CD8-positive, alpha-beta memory T cell (primary cell): Measurements from ENCODE around the gene FRG1. TPM values are rescaled to one million over a fixed set of nuclear protein-coding genes. Genes with fewer than 3 reads are reported as not detected.
A peak's percentile ranks its signal among the peaks of the same experiment; 100 is the strongest.
"Not testable (repeated sequence)": the region's sequence is repeated elsewhere in the genome, so short reads cannot be mapped to it uniquely, and the experiment has no call there.

ENCODE experiments used
- CTCF ChIA-PET: fragments of 350-600 bp; sonication (Branson Sonifier 250); formaldehyde crosslinking; loops from one replicate; lab custom pipeline; 2021; ENCODE audit warnings: antibody characterized with exemption; lab: Charles Lee
- POLR2A ChIA-PET: fragments of 350-600 bp; sonication (Branson Sonifier 250); formaldehyde crosslinking; loops from one replicate; lab custom pipeline; 2021; ENCODE audit warnings: antibody characterized with exemption; lab: Charles Lee
- DNase-seq, 5 donors: peaks; one replicate each; pipeline versions ENCODE4 v3.0.0 to v3.0.0-alpha.2; 2020 to 2022; ENCODE audit warnings: mixed read lengths in 1 of 5
- H3K27ac ChIP-seq: one replicate; pipeline ENCODE4 v1.7.0; 2013; ENCODE audit warnings: low read depth, mild to moderate bottlenecking, low read length, moderate library complexity
- H3K27me3 ChIP-seq: 2 replicates; pipeline ENCODE4 v1.7.0; 2013; ENCODE audit warnings: low read length, mild to moderate bottlenecking; ENCODE audit not compliant: insufficient read depth, poor library complexity, severe bottlenecking
- H3K36me3 ChIP-seq: 2 replicates; pipeline ENCODE4 v1.7.0; 2013; ENCODE audit warnings: mild to moderate bottlenecking, low read length, moderate library complexity; ENCODE audit not compliant: insufficient read depth
- H3K4me1 ChIP-seq: 2 replicates; pipeline ENCODE4 v1.7.0; 2013; ENCODE audit warnings: mild to moderate bottlenecking, low read length, moderate library complexity; ENCODE audit not compliant: insufficient read depth
- H3K4me3 ChIP-seq: 2 replicates; pipeline ENCODE4 v1.7.0; 2013; ENCODE audit warnings: mild to moderate bottlenecking, low read length
- H3K9me3 ChIP-seq: 2 replicates; pipeline ENCODE4 v1.7.0; 2013; ENCODE audit warnings: mild to moderate bottlenecking, low read length
- H3K27ac Mint-ChIP-seq, 8 donors: one replicate each; pipeline ENCODE4 v1.8.0; 2020 to 2021; ENCODE audit warnings: mixed read lengths in 8 of 8, mild to moderate bottlenecking in 6 of 8, inconsistent platforms in 3 of 8, moderate library complexity in 3 of 8
- H3K27me3 Mint-ChIP-seq, 2 donors: one replicate each; pipeline ENCODE4 v1.8.0; 2020 to 2021; ENCODE audit warnings: mixed read lengths in 2 of 2, mild to moderate bottlenecking in 1 of 2, moderate library complexity in 1 of 2
- H3K36me3 Mint-ChIP-seq, 3 donors: one replicate each; pipeline ENCODE4 v1.8.0; 2020 to 2021; ENCODE audit warnings: mixed read lengths in 3 of 3, inconsistent platforms in 1 of 3, mild to moderate bottlenecking in 1 of 3
- H3K4me1 Mint-ChIP-seq, 3 donors: one replicate each; pipeline ENCODE4 v1.8.0; 2020 to 2021; ENCODE audit warnings: mixed read lengths in 3 of 3, inconsistent platforms in 1 of 3, mild to moderate bottlenecking in 1 of 3
- H3K4me3 Mint-ChIP-seq, 7 donors: one replicate each; pipeline ENCODE4 v1.8.0; 2020 to 2021; ENCODE audit warnings: mixed read lengths in 7 of 7, mild to moderate bottlenecking in 6 of 7, moderate library complexity in 4 of 7, inconsistent platforms in 2 of 7
- H3K9me3 Mint-ChIP-seq, 5 donors: one replicate each; pipeline ENCODE4 v1.8.0; 2020 to 2022; ENCODE audit warnings: mixed read lengths in 5 of 5, mild to moderate bottlenecking in 3 of 5, moderate library complexity in 2 of 5, inconsistent platforms in 1 of 5
- polyA plus RNA-seq: library from polyadenylated mRNA; unstranded; fragments of 300-500 nt; fragmentation: Illumina TruSeq; gene quantifications from one replicate; pipeline ENCODE4 v1.2.3, GENCODE V29; 2021
- total RNA-seq, 2 experiments: library from RNA; stranded (reverse); gene quantifications; one replicate each; pipeline ENCODE4 v1.2.3, GENCODE V29; 2021

The FRG1 gene
- total RNA-seq (10 to 100 TPM; 56.0 to 64.3 TPM), polyA plus RNA-seq (59.0 TPM)

- Mint-ChIP-seq H3K4me1 (peaks cover 46 to 63% (median 50%) of the 10 kb centered on the region in 3 donors), H3K27ac (peak within 1 kb of the TSS; percentile 92 to 98 (median 97)), H3K36me3 (peaks cover 18 to 42% (median 20%) of the 10 kb centered on the region in 3 donors), H3K9me3 (peaks cover 0 to 11% (median 2%) of the 10 kb centered on the region in 5 donors), H3K27me3 (peaks cover 0 to 2% of the 10 kb centered on the region in 2 donors), H3K4me3 (peak within 1 kb of the TSS; percentile 94 to 97 (median 96))
- Histone ChIP-seq H3K4me3 (peak within 1 kb of the TSS; percentile 89), H3K27me3 (no peaks in the 10 kb centered on the region), H3K27ac (peak within 1 kb of the TSS; percentile 89), H3K9me3 (no peaks in the 10 kb centered on the region), H3K36me3 (no peaks in the 10 kb centered on the region), H3K4me1 (peaks cover 31% of the 10 kb centered on the region)
- CTCF ChIA-PET: interaction anchor here (0.6 to 1.0 kb wide), 2 partner anchors 9 to 32 kb away, joined by 3 read pairs; no protein-coding TSS in a partner anchor
- POLR2A ChIA-PET: no interaction called here
- DNase-seq: peak; percentile 95 to 98 (median 97)
These were observed at the start of gene FRG1 for GRCh38 chr4:189940178-189941004. Gene FRG1 (plus strand): TSS chr4:189940872. CDS start chr4:189941010, 138 bp downstream.

DNA sequence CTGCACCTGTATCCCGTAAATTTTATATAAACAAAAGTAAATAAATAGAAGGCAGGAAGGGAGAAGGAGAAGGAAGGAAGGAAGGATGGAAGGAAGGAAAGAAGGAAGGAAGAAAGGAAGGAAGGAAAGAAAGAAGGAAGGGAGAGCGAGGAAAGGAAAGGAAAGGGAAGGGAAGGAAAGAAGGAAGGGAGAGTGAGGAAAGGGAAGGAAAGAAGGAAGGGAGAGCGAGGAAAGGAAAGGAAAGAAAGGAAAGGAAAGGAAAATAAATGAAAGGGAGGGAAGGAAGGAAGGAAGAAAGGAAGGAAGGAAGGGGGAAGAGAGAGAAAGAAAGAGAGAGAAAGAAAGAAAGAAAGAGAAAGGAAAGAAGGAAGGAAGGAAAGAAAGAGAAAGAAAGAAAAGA, 43.0 kb upstream of the FRG1 start:
- no peaks in the 10 kb centered on the region for H3K36me3 ChIP-seq
- H3K27ac Mint-ChIP-seq: peak overlapping the region in 1 of 8 donors; percentile 29
- H3K4me1 Mint-ChIP-seq: no peaks in the 10 kb centered on the region
- ChIA-PET CTCF (no interaction called here), POLR2A (no interaction called here)
- H3K27me3 Mint-ChIP-seq: peaks cover 0 to 4% of the 10 kb centered on the region in 2 donors
- H3K4me3 ChIP-seq: no peak overlapping the region
- H3K4me3 Mint-ChIP-seq: no peak overlapping the region
- H3K27me3 ChIP-seq: no peaks in the 10 kb centered on the region
- peaks cover 0 to 19% (median 3%) of the 10 kb centered on the region in 3 donors for H3K36me3 Mint-ChIP-seq
- H3K9me3 ChIP-seq: no peaks in the 10 kb centered on the region
- no peaks in the 10 kb centered on the region for H3K4me1 ChIP-seq
- H3K27ac ChIP-seq: no peak overlapping the region
- DNase-seq: no peak
- H3K9me3 Mint-ChIP-seq: peaks cover 0 to 5% (median 0%) of the 10 kb centered on the region in 5 donors

- CTCF ChIA-PET, H3K27me3 ChIP-seq, POLR2A ChIA-PET, H3K9me3 Mint-ChIP-seq, H3K36me3 ChIP-seq, H3K4me3 ChIP-seq, DNase-seq, H3K27ac Mint-ChIP-seq, H3K4me3 Mint-ChIP-seq, H3K9me3 ChIP-seq, H3K4me1 ChIP-seq, H3K27me3 Mint-ChIP-seq, H3K27ac ChIP-seq, H3K4me1 Mint-ChIP-seq: not testable (repeated sequence)
- H3K36me3 Mint-ChIP-seq: peaks cover 0 to 19% (median 3%) of the 10 kb centered on the region in 3 donors
These were observed 41.1 kb upstream of the FRG1 start for GRCh38 chr4:189899481-189900015.

DNA sequence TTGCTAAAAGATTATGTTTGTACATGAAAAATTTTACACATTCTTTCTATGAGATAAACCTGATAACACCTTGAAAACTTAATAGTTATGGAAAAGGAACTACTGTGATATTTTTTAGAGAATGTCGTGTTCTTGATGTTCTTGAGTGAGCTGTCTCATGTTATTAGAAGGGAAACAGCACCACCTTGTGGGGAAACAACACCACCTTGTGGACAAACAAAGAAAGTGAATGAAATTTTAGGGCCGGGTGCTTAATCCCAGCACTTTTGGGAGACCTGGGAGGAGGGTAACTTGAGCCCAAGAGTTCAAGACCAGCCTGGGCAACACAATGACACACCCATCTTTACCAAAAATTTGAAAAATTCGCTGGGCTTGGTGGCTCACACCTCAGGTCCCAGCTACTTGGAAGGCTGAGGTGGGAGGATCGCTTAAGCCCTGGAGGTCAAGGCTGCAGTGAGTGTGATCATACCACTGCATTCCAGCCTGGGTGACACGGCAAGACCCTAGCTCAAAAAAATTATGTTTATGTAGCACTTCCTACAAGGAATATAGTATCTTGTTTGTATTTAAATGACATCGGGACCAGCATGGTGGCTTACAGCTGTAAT, 36.1 kb upstream of the FRG1 start:
- H3K27me3 ChIP-seq, H3K4me1 Mint-ChIP-seq, H3K27me3 Mint-ChIP-seq, H3K27ac Mint-ChIP-seq, H3K4me1 ChIP-seq, POLR2A ChIA-PET, H3K4me3 ChIP-seq, H3K36me3 Mint-ChIP-seq, H3K9me3 ChIP-seq, H3K36me3 ChIP-seq, H3K27ac ChIP-seq, H3K4me3 Mint-ChIP-seq, H3K9me3 Mint-ChIP-seq: not testable (repeated sequence)
- CTCF ChIA-PET: interaction anchor here (1.4 kb wide), 1 partner anchor 34 kb away, joined by 4 read pairs; no protein-coding TSS in a partner anchor
- peak in 4 of 5 donors; percentile 6 to 56 (median 28) for DNase-seq

DNA sequence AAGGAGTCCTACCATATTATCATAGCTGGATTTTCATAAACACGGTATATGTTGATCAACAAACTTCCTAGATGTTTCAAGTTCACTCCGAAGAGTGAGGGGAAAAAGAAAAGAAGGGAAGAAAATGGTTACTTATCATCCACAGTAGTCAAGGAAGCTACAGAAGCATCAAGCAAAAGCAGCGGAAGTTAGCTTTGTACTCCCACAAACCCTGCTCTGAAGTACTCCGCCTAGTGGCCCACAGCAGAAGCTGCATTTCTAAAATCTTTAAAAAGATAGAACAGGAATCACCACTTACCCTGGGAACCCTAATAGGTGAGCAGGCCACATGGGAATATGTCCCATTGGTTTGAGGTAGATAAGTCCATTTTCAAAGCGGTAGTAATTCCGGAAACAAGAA, 28.5 kb upstream of the FRG1 start:
- Histone ChIP-seq H3K27me3 (no peaks in the 10 kb centered on the region), H3K4me1 (no peaks in the 10 kb centered on the region), H3K9me3 (no peaks in the 10 kb centered on the region), H3K36me3 (no peaks in the 10 kb centered on the region), H3K27ac (no peak overlapping the region), H3K4me3 (no peak overlapping the region)
- Mint-ChIP-seq H3K27me3 (peaks cover 0 to 8% of the 10 kb centered on the region in 2 donors), H3K4me1 (no peaks in the 10 kb centered on the region), H3K9me3 (peaks cover 0 to 14% (median 5%) of the 10 kb centered on the region in 5 donors), H3K36me3 (peaks cover 0 to 34% (median 3%) of the 10 kb centered on the region in 3 donors), H3K4me3 (no peak overlapping the region), H3K27ac (no peak overlapping the region)
- DNase-seq: no peak
- ChIA-PET POLR2A (no interaction called here), CTCF (no interaction called here)

DNA sequence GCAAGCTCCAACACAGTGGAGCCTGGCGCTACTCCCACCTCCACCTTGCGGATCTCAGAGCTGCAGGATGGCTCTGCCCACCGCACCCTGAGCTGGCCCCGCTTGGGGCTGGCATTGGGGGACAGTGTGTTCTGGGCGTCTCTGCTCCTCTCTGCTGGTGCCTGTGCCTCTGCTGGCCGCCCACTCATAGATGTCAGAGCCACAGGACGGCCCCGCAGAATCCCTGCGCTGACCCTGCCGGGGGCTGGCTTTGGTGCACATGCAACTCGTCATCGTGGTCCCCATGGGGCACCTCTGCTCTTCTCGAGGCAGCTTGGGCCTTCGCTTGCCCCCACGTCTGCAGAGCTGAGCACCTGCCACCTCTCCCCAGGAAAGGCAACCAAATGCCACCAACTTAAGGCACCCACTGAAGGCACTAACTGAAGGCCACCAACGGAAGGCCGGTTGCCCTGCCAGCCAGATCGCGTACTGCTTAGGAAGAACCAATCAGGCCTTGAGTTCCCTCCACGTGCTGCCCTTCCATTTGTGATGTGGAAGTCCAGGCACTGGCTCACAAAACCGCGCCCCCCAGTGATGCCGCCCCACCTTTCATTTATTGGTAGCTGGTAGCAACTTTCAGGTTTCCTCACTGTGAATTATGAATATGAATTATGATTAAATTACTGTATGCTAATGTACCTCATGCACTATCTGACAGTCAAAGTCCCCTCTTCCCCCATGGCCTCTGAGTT, 23.3 kb upstream of the FRG1 start:
- Mint-ChIP-seq H3K9me3 (peaks cover 20 to 40% (median 30%) of the 10 kb centered on the region in 5 donors), H3K27ac (peak overlapping the region in 1 of 8 donors; percentile 9), H3K4me1 (no peaks in the 10 kb centered on the region), H3K27me3 (peaks cover 0 to 2% of the 10 kb centered on the region in 2 donors), H3K36me3 (peaks cover 3 to 71% (median 32%) of the 10 kb centered on the region in 3 donors), H3K4me3 (no peak overlapping the region)
- H3K27me3 ChIP-seq: no peaks in the 10 kb centered on the region
- no peaks in the 10 kb centered on the region for H3K36me3 ChIP-seq
- H3K4me1 ChIP-seq: no peaks in the 10 kb centered on the region
- POLR2A ChIA-PET: no interaction called here
- no peak overlapping the region for H3K4me3 ChIP-seq
- no peak overlapping the region for H3K27ac ChIP-seq
- no peaks in the 10 kb centered on the region for H3K9me3 ChIP-seq
- no peak for DNase-seq
- CTCF ChIA-PET: no interaction called here

- H3K36me3 ChIP-seq: no peaks in the 10 kb centered on the region
- no peaks in the 10 kb centered on the region for H3K9me3 ChIP-seq
- POLR2A ChIA-PET: no interaction called here
- Mint-ChIP-seq H3K27me3 (no peaks in the 10 kb centered on the region), H3K4me1 (peaks cover 0 to 3% (median 0%) of the 10 kb centered on the region in 3 donors), H3K4me3 (no peak overlapping the region), H3K36me3 (peaks cover 6 to 80% (median 51%) of the 10 kb centered on the region in 3 donors), H3K27ac (no peak overlapping the region), H3K9me3 (peaks cover 23 to 46% (median 40%) of the 10 kb centered on the region in 5 donors)
- H3K4me1 ChIP-seq: no peaks in the 10 kb centered on the region
- H3K4me3 ChIP-seq: no peak overlapping the region
- no peaks in the 10 kb centered on the region for H3K27me3 ChIP-seq
- no peak for DNase-seq
- CTCF ChIA-PET: no interaction called here
- no peak overlapping the region for H3K27ac ChIP-seq
These were observed 19.6 kb upstream of the FRG1 start for GRCh38 chr4:189921058-189921457.
